ENCODE results near the gene DIP2C.
"Not testable (repeated sequence)": the region's sequence is repeated elsewhere in the genome, so short reads cannot be mapped to it uniquely, and the experiment has no call there.

Gene DIP2C

GRCh38 chr10:586151-586550, 103.3 kb downstream of the DIP2C start:
- Histone ChIP-seq H3K9me3 (ENCODE audit: insufficient read depth, low read length, severe bottlenecking) (no peaks in the 10 kb centered on the region), H3K4me1 (ENCODE audit: insufficient read depth, low read length) (no peaks in the 10 kb centered on the region), H2AFZ (ENCODE audit: low read depth, low read length) (no peak overlapping the region), H3K4me3 (ENCODE audit: low read depth in 1 of 2, low read length in 2 of 2) (no peak overlapping the region), H3K9ac (ENCODE audit: low read depth, low read length) (no peak overlapping the region), H3K4me2 (ENCODE audit: insufficient read depth, low read length) (no peak overlapping the region), H3K27ac (ENCODE audit: low read length) (no peak overlapping the region), H3K36me3 (ENCODE audit: insufficient read depth, low read length) (no peaks in the 10 kb centered on the region), H4K20me1 (ENCODE audit: insufficient read depth, low read length) (no peaks in the 10 kb centered on the region), H3K79me2 (ENCODE audit: insufficient read depth, low read length) (no peaks in the 10 kb centered on the region), H3K27me3 (ENCODE audit: insufficient read depth, low read length, poor library complexity) (peaks cover 3% of the 10 kb centered on the region)
- ATAC-seq (ENCODE audit: insufficient read depth, low read depth) (no peak), DNase-seq (no peak)
- no peak for TF ChIP-seq CTCF (IDR thresholded peaks at IDR 0.05; ENCODE audit: borderline replicate concordance, extremely low read depth, low read length, poor library complexity, severe bottlenecking)
- TF ChIP-seq EZH2 (IDR thresholded peaks at IDR 0.05; ENCODE audit: borderline replicate concordance, low read depth, low read length, severe bottlenecking): no peak

GRCh38 chr10:585502-585901, 104.0 kb downstream of the DIP2C start:
- no peaks in the 10 kb centered on the region for H3K4me1 ChIP-seq (ENCODE audit: insufficient read depth, low read length)
- no peak overlapping the region for H3K9ac ChIP-seq (ENCODE audit: low read depth, low read length)
- no peaks in the 10 kb centered on the region for H4K20me1 ChIP-seq (ENCODE audit: insufficient read depth, low read length)
- no peaks in the 10 kb centered on the region for H3K9me3 ChIP-seq (ENCODE audit: insufficient read depth, low read length, severe bottlenecking)
- TF ChIP-seq CTCF (IDR thresholded peaks at IDR 0.05; ENCODE audit: borderline replicate concordance, extremely low read depth, low read length, poor library complexity, severe bottlenecking) (no peak), EZH2 (IDR thresholded peaks at IDR 0.05; ENCODE audit: borderline replicate concordance, low read depth, low read length, severe bottlenecking) (no peak)
- no peak overlapping the region for H3K4me2 ChIP-seq (ENCODE audit: insufficient read depth, low read length)
- ATAC-seq (ENCODE audit: insufficient read depth, low read depth): no peak
- H2AFZ ChIP-seq (ENCODE audit: low read depth, low read length): no peak overlapping the region
- H3K4me3 ChIP-seq (ENCODE audit: low read depth in 1 of 2, low read length in 2 of 2): no peak overlapping the region
- DNase-seq: no peak
- H3K79me2 ChIP-seq (ENCODE audit: insufficient read depth, low read length): no peaks in the 10 kb centered on the region
- H3K36me3 ChIP-seq (ENCODE audit: insufficient read depth, low read length): no peaks in the 10 kb centered on the region
- H3K27me3 ChIP-seq (ENCODE audit: insufficient read depth, low read length, poor library complexity): peaks cover 3% of the 10 kb centered on the region
- H3K27ac ChIP-seq (ENCODE audit: low read length): no peak overlapping the region

- H3K27ac ChIP-seq (ENCODE audit: low read length); H3K79me2 ChIP-seq (ENCODE audit: insufficient read depth, low read length); H3K9ac ChIP-seq (ENCODE audit: low read depth, low read length); H3K36me3 ChIP-seq (ENCODE audit: insufficient read depth, low read length); H4K20me1 ChIP-seq (ENCODE audit: insufficient read depth, low read length); ATAC-seq (ENCODE audit: insufficient read depth, low read depth); H3K9me3 ChIP-seq (ENCODE audit: insufficient read depth, low read length, severe bottlenecking); H3K27me3 ChIP-seq (ENCODE audit: insufficient read depth, low read length, poor library complexity); H2AFZ ChIP-seq (ENCODE audit: low read depth, low read length); H3K4me3 ChIP-seq (ENCODE audit: low read depth in 1 of 2, low read length in 2 of 2); DNase-seq; H3K4me2 ChIP-seq (ENCODE audit: insufficient read depth, low read length); H3K4me1 ChIP-seq (ENCODE audit: insufficient read depth, low read length): not testable (repeated sequence)
Measured at GRCh38 chr10:584497-585290, 104.8 kb downstream of the DIP2C start.

- no peaks in the 10 kb centered on the region for H3K27me3 ChIP-seq (ENCODE audit: insufficient read depth, low read length, poor library complexity)
- TF ChIP-seq EZH2 (IDR thresholded peaks at IDR 0.05; ENCODE audit: borderline replicate concordance, low read depth, low read length, severe bottlenecking): no peak
- no peak for TF ChIP-seq CTCF (IDR thresholded peaks at IDR 0.05; ENCODE audit: borderline replicate concordance, extremely low read depth, low read length, poor library complexity, severe bottlenecking)
- H3K4me3 ChIP-seq (ENCODE audit: low read depth in 1 of 2, low read length in 2 of 2): no peak overlapping the region
- H3K4me2 ChIP-seq (ENCODE audit: insufficient read depth, low read length): no peak overlapping the region
- DNase-seq (no peak), ATAC-seq (ENCODE audit: insufficient read depth, low read depth) (no peak)
- H3K9me3 ChIP-seq (ENCODE audit: insufficient read depth, low read length, severe bottlenecking): peaks cover 5% of the 10 kb centered on the region
- H3K9ac ChIP-seq (ENCODE audit: low read depth, low read length): no peak overlapping the region
- no peak overlapping the region for H2AFZ ChIP-seq (ENCODE audit: low read depth, low read length)
- H3K4me1 ChIP-seq (ENCODE audit: insufficient read depth, low read length): no peaks in the 10 kb centered on the region
- no peaks in the 10 kb centered on the region for H3K36me3 ChIP-seq (ENCODE audit: insufficient read depth, low read length)
- no peaks in the 10 kb centered on the region for H3K79me2 ChIP-seq (ENCODE audit: insufficient read depth, low read length)
- H3K27ac ChIP-seq (ENCODE audit: low read length): no peak overlapping the region
- H4K20me1 ChIP-seq (ENCODE audit: insufficient read depth, low read length): no peaks in the 10 kb centered on the region
Measured at GRCh38 chr10:583433-583832, 106.0 kb downstream of the DIP2C start.

All from DND-41 (cell line).